LNCaP clone FGC (cell line): ENCODE results near the gene XPO4.

Experiments used
- DNase-seq: peaks from one replicate; pipeline ENCODE4 v3.0.0-alpha.2; 2011; ENCODE audit warnings: low read depth
- H3K4me3 ChIP-seq: 2 replicates; pipeline ENCODE4 v1.5.1; 2011; ENCODE audit warnings: mild to moderate bottlenecking, low read depth, low read length, control low read depth
- CTCF ChIP-seq: IDR thresholded peaks from 2 replicates; pipeline ENCODE4 v1.5.1; 2012; ENCODE audit warnings: mild to moderate bottlenecking; ENCODE audit not compliant: control insufficient read depth, insufficient read depth; ENCODE audit errors: extremely low read depth

Gene XPO4

GRCh38 chr13:20729633-20730585 lies 172.6 kb downstream of the XPO4 start:
- TF ChIP-seq CTCF: no peak

DNA sequence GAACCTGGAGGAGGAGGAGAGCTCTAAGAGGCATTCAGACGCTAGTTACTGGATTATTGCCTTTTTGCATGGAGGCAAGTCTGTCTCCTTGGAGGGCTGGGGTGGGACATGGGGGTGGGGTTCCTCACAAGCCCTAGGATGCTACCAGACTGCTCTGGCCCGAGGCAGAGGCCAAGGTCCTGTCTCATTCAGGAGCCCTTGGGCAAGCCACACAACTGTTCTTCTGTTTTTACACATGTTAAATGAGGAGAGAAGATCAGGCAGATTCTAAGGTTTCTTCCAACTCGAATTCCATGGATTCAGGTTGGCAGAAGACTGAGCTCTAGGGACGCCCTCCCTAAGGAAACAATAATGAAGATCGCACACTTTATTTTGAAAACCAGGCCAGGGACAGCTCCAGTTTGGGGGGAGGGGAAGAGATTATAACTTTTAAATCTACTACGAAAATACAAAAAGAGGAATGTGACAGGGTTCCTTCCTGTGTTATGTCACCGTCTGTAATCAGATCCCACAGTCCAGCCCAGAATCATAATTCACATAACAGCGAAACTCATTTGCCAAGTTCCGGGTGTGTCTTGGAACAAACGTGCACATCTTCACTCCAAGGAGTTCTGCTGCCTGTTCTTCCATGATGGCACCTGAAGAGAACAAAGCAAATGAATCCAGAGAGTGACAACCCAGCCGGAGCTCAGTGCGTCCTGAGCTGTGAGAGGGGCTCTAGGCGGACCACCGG lies 173.8 kb downstream of the XPO4 start:
- no peak for TF ChIP-seq CTCF
- peak; percentile 14 for DNase-seq

More at GRCh38 chr13:20729633-20730585, 172.6 kb downstream of the XPO4 start:
- no peak overlapping the region for H3K4me3 ChIP-seq
- no peak for DNase-seq

GRCh38 chr13:20727856-20728255 lies 174.7 kb downstream of the XPO4 start:
- TF ChIP-seq CTCF: no peak
- no peak for DNase-seq
- H3K4me3 ChIP-seq: no peak overlapping the region

More for the DNA sequence above, 173.8 kb downstream of the XPO4 start:
- no peak overlapping the region for H3K4me3 ChIP-seq
